Activated T-cell treated with anti-CD3 and anti-CD28 coated beads for 48 hours (primary cell): ENCODE results near the gene PPM1L.

Experiments used
- DNase-seq: peaks from one replicate; pipeline ENCODE4 v3.0.0-alpha.2; 2020; ENCODE audit warnings: low read depth

The PPM1L gene

DNA sequence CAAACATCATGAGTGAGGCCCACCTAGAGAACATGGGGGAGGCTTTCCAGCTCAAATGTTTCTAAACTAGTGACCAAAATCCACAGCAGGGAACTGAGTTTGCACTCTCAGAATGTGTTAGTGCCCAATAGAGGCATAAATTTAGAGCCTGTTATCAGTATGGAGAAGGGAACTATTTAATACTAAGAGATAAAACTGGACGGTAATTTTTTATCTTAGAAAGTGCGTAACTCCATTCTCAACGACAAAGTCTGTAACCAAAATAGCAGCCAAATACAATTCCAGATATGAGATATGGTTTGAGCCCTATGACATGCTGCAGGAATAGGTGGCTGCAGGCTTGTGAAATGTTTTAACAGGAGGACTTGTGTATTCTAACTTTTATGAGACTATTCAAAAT, 345.6 kb downstream of the PPM1L start:
- DNase-seq: no peak

DNA sequence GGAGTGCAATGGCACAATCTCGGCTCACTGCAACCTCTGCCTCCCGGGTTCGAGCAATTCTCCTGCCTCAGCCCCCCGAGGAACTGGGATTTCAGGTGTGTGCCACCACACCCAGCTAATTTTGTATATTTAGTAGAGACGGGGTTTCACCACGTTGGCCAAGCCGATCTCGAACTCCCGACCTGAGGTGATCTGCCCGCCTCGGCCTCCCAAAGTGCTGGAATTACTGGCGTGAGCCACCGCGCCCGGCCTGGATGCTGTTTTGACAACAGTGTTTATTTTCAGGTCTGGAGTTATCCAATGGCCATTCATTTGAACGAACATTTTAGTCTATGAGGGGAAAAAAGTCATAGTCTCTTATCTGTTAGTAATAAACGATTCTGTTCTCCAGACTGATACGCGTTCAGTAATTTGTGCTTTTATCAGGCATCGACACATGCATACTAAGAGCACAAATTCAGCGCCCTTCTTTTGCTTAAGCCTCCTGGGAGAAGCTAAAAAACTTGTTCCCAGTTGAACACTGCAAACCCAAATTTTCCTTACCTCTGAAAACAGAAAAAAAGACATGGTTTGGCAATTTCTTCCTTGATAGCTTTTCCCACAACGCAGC, 347.9 kb downstream of the PPM1L start:
- no peak for DNase-seq

DNA sequence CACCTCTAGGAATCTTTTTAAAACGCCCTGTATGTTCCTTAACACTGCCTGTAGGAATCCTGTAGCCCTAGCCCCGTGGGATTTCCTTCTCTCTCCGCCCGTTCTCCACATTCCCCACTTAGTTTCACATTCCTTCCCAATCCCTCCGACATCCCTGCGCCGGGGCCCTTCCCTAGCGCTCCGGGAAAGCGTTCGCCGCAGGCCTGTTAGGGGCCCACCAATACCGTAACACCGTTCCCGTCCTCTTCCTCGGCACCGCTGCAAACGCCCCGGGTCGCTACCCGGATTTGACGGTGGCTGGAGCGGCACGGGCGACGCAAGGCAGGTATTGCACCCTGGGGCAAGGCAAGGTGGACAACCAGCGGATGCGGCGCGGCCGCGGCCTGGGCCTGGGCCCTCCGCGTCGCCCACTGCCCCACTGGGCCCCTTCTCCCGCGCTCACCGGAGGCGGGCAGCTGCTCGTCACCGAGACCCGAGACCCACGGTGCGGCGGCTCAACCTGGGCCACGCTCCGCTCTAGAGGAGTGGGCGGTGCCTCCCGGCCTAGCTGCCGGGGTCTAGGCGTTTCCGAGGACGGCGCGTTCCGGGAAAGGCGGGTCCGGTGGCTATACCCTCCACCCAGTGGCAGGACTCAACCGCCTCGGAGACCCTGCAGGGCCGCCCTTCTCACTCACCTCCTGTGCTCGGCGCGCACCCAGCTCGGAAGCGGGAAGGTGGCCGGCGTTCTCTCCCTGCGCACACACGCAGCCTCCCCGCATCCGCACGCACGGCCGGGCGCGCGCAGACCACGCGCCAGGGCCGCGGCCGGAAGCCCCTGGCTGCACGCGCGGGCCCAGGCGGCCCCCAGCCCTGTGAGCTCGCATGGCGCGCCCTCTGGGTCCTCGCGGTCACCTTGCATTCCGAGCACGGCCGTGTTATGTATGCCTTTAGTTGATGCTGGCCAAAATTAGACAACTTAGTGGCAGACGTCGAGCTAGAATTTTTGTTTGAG, 348.8 kb downstream of the PPM1L start, which contains the start of gene B3GALNT1:
B3GALNT1 (minus strand) TSS at position 789 of the 991 bp plus-strand sequence. CDS start 18,595 bp downstream, outside the sequence.
- peak; percentile 23 for DNase-seq

DNA sequence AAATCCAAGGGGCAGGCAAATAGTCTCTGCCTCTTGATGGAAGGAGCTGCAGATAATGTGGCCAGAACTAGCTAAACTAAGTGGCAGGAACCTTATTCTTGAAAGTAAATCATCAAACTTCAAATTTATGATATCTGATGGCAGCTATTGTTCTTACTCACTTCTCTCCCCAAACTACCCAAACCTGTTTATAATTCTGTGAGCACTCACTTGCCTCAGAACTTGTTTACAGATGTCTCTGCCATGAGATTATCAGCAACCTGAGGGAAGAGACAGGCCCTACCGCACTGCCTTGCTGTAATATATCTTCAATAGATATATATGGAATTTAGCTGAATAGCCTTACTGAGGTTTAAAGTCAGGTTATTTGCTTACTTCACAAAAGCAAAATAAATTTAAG, 351.3 kb downstream of the PPM1L start:
- DNase-seq: no peak

DNA sequence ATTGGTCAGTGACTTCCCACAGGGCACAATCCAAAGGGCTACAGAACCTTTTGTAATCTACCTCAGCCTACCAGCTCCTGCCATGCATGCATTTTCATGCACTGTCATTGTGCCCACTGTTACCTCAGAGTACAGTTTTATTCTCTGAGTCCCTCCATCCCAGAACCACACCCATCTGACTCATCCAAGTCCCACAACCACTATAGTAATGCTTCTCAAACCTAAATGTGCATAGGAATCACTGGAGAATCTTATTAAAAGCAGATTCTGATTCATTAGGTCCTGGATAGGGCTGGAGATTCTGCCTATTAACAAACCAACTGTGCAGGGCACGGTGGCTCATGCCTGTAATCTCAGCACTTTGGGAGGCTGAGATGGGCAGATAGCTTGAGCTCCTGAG, 352.8 kb downstream of the PPM1L start:
- no peak for DNase-seq

DNA sequence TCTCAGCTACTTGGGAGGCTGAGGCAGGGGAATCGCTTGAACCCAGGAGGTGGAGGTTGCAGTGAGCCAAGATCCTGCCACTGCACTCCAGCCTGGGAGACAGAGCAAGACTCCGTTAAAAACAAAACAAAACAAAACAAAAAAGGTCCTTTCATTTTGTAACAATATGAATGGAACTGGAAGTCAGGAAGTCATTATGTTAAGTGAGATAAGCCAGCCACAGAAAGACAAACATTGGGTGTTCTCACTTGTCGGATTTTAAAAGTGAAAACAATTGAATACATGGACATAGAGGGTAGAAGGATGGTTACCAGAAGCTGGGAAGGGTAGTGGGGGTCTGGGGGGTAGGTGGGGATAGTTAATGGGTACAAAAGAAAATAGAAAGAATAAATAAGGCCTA, 361.6 kb downstream of the PPM1L start:
- DNase-seq: no peak

DNA sequence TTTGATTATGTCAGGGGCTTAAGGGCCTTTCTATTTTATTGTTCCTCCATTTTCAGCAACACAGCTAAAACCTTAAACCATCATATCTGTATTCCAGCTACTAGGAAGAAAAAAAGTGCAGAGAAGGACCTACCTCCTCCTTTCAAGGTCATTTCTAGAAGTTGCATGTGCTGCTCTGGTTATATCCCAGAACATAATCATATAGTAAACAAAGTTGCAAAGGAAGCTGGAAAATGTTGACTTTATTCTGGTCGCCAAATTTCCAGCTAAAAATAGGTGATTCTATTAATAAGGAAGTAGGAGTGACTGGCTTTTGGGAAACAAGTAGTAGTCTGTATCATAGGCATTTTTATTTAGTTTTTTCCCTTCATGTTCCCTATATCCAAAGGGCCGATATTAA, 370.5 kb downstream of the PPM1L start:
- no peak for DNase-seq
